ENCODE results near the gene LY9.

LY9 gene

GRCh38 chr1:160853754-160854153 lies 57.8 kb downstream of the LY9 start:
- no peak for TF ChIP-seq CTCF (conservative IDR thresholded peaks at IDR 0.05)
- no peak overlapping the region for H3K27ac ChIP-seq

- no peak for TF ChIP-seq CTCF (conservative IDR thresholded peaks at IDR 0.05)
- H3K27ac ChIP-seq: no peak overlapping the region
Measured at GRCh38 chr1:160855181-160855981, 59.4 kb downstream of the LY9 start.

GRCh38 chr1:160858097-160858496 lies 62.1 kb downstream of the LY9 start:
- TF ChIP-seq CTCF (conservative IDR thresholded peaks at IDR 0.05): no peak
- no peak overlapping the region for H3K27ac ChIP-seq

- TF ChIP-seq CTCF (conservative IDR thresholded peaks at IDR 0.05): no peak
- no peak overlapping the region for H3K27ac ChIP-seq
Measured at GRCh38 chr1:160858507-160858906, 62.5 kb downstream of the LY9 start.

GRCh38 chr1:160859166-160859565 lies 63.2 kb downstream of the LY9 start:
- H3K27ac ChIP-seq: no peak overlapping the region
- no peak for TF ChIP-seq CTCF (conservative IDR thresholded peaks at IDR 0.05)

DNA sequence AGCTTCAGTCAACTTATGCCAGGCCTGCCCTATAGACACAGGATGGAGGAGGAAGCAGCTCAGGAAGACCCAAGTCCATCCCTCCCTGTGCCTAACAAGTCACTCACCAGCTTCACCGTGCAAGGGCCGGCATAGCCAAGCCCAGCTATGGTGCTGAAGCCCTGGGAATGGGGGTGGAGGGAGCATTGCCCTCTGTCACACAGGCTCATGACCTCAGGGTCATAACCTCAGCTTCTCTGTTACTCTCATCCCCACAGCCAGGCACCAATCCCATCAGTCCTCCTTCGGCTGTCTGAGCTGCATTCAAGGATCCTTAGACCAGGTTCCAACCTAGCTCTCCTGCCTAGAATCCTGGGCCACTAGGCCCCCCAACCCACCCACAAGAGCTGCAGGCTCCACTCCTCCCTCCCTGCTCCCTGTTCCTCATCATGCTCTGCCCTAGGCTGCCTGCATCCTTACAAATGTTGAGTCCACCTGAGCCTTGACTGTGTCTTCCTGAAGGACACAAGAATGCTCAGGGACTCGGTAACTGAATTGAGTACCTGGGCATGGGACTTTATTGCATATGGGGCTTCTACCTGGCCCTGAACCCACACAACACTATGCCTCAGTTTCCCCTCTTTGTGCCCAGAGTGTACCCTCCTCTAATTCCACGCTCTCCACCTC lies 65.0 kb downstream of the LY9 start:
- no peak for TF ChIP-seq CTCF (conservative IDR thresholded peaks at IDR 0.05)
- no peak overlapping the region for H3K27ac ChIP-seq

DNA sequence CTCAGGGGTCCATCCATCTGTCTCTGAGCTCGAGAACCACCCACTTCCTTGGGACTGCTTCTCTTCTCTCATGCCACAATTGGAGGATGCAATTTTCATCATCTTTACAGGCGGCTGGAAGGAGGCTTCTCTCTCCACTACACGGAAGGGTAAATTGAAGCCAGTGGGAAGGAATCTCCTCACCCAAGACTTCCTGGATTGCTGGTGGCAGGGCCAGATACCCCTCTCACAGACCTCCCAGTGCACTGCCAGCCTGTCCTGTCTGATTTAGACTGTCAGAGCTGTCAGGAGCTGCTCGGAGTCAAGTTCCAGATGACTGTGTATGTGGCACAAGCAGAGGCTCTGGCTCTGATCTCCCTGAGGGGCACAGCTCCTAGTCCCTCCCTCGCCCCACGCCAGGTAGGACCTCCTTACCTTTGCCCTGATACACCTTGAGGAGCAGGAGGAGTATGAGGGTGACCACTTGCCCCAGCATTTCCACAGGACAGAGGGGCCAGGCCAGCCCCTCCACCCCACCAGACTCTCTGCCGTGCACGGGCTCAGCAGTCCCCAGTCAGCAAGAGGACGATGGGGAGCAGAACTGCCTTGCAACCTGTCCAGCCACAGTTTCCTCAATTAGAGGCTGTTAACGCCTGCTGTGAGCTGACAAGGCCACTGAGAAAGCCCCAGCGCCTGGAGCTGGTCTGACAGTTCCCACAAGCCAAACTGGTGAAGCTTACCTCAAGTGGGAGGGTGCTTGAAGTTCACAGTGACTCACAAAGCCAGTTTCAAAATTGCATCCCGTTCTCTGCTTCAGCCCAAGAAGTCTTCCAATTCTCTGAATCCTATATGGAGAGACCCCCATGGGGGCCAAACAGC lies 66.5 kb downstream of the LY9 start, which contains the start of gene CD244:
TSS of gene CD244 (minus strand) at position 685 of the 858 bp plus-strand sequence. CDS start at position 475, 210 bp downstream.
- TF ChIP-seq CTCF (conservative IDR thresholded peaks at IDR 0.05): no peak
- no peak within 1 kb of the TSS for H3K27ac ChIP-seq

Data from VCaP (cell line).